ENCODE data around the gene GABBR1.

GRCh38 chr6:29527126-29527525 lies 105.9 kb downstream of the GABBR1 start:
- TF ChIP-seq POLR2A (IDR thresholded peaks at IDR 0.05; ENCODE audit: low read depth, low read length) = no peak
- TF ChIP-seq TAF1 (IDR thresholded peaks at IDR 0.05; ENCODE audit: borderline replicate concordance, low read depth, low read length) = no peak

Measured in GM12892 (cell line).